ENCODE data around the gene CERS1. TPM values are rescaled to one million over a fixed set of nuclear protein-coding genes. Genes with fewer than 3 reads are reported as not detected.

Gene CERS1
- total RNA-seq, 1 donor = 0.36 TPM

DNA sequence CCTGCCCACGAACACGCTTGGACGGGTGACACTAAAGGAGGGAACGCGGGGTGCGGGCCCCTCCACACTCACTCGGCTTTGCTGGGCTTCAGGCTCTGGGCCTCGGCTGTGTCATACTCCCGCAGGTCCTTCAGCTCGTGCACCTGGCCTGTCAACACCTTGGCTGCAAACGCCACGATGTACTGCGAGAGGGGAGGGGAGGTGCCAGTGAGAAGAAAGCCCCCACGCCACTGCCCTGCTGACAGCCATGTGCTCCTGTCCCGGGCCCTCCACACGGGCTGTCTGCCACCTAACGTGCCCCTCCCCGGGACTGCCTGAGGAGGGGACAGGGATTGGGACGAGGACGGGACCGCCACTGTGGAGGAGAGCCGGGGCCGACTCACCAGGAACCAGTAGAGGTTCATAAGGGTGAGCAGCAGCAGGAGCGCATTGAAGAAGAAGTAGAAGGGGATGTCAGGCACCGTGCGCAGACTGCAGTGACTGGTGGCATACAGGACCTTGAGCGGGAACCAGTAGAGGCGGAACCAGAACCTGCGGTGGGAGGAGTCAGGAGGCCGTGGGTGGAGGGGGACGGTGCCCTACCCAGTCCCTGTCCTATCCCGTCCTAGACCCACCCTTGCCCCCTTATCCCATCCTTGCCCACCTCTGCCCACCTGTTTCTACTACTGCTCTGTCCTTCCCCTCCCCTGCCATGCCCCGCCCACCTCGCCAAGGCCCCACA, 16.9 kb downstream of the CERS1 start:
- no peak for TF ChIP-seq CTCF (IDR thresholded peaks at IDR 0.05; ENCODE audit: extremely low read depth, low read depth, low read length)
- Histone ChIP-seq H3K9me3 (ENCODE audit: low read depth, low read length) (no peaks in the 10 kb centered on the region), H4K20me1 (ENCODE audit: insufficient read depth, low read length) (peaks cover 2% of the 10 kb centered on the region), H3K4me3 (ENCODE audit: insufficient read depth, low read length) (no peak overlapping the region), H3K4me1 (ENCODE audit: insufficient read depth, low read length) (no peaks in the 10 kb centered on the region), H3K36me3 (ENCODE audit: insufficient read depth, low read length) (no peaks in the 10 kb centered on the region), H3K4me2 (ENCODE audit: insufficient read depth, low read length) (no peak overlapping the region), H3K27ac (ENCODE audit: low read depth, low read length) (no peak overlapping the region), H3K79me2 (ENCODE audit: insufficient read depth, low read length) (no peaks in the 10 kb centered on the region), H2AFZ (ENCODE audit: low read length) (no peak overlapping the region), H3K27me3 (ENCODE audit: insufficient read depth, low read length) (no peaks in the 10 kb centered on the region)
- DNase-seq (ENCODE audit: insufficient read length, low spot score, missing footprints) = no peak

- Histone ChIP-seq H3K4me3 (ENCODE audit: insufficient read depth, low read length) (no peak overlapping the region), H3K27me3 (ENCODE audit: insufficient read depth, low read length) (no peaks in the 10 kb centered on the region), H3K27ac (ENCODE audit: low read depth, low read length) (no peak overlapping the region), H3K9me3 (ENCODE audit: low read depth, low read length) (no peaks in the 10 kb centered on the region), H3K36me3 (ENCODE audit: insufficient read depth, low read length) (no peaks in the 10 kb centered on the region), H4K20me1 (ENCODE audit: insufficient read depth, low read length) (peaks cover 2% of the 10 kb centered on the region), H3K79me2 (ENCODE audit: insufficient read depth, low read length) (no peaks in the 10 kb centered on the region), H3K4me2 (ENCODE audit: insufficient read depth, low read length) (no peak overlapping the region), H3K4me1 (ENCODE audit: insufficient read depth, low read length) (no peaks in the 10 kb centered on the region), H2AFZ (ENCODE audit: low read length) (no peak overlapping the region)
- DNase-seq (ENCODE audit: insufficient read length, low spot score, missing footprints) = no peak
- TF ChIP-seq CTCF (IDR thresholded peaks at IDR 0.05; ENCODE audit: extremely low read depth, low read depth, low read length) = no peak
Observed at GRCh38 chr19:18878058-18878797, 17.7 kb downstream of the CERS1 start.

GRCh38 chr19:18876865-18877264, 19.1 kb downstream of the CERS1 start:
- H3K27ac ChIP-seq (ENCODE audit: low read depth, low read length) = no peak overlapping the region
- no peak overlapping the region for H3K4me2 ChIP-seq (ENCODE audit: insufficient read depth, low read length)
- peaks cover 2% of the 10 kb centered on the region for H4K20me1 ChIP-seq (ENCODE audit: insufficient read depth, low read length)
- H3K4me1 ChIP-seq (ENCODE audit: insufficient read depth, low read length) = no peaks in the 10 kb centered on the region
- no peaks in the 10 kb centered on the region for H3K9me3 ChIP-seq (ENCODE audit: low read depth, low read length)
- no peaks in the 10 kb centered on the region for H3K79me2 ChIP-seq (ENCODE audit: insufficient read depth, low read length)
- DNase-seq (ENCODE audit: insufficient read length, low spot score, missing footprints) = no peak
- H3K36me3 ChIP-seq (ENCODE audit: insufficient read depth, low read length) = no peaks in the 10 kb centered on the region
- no peak overlapping the region for H2AFZ ChIP-seq (ENCODE audit: low read length)
- no peak for TF ChIP-seq CTCF (IDR thresholded peaks at IDR 0.05; ENCODE audit: extremely low read depth, low read depth, low read length)
- no peaks in the 10 kb centered on the region for H3K27me3 ChIP-seq (ENCODE audit: insufficient read depth, low read length)
- H3K4me3 ChIP-seq (ENCODE audit: insufficient read depth, low read length) = no peak overlapping the region

DNA sequence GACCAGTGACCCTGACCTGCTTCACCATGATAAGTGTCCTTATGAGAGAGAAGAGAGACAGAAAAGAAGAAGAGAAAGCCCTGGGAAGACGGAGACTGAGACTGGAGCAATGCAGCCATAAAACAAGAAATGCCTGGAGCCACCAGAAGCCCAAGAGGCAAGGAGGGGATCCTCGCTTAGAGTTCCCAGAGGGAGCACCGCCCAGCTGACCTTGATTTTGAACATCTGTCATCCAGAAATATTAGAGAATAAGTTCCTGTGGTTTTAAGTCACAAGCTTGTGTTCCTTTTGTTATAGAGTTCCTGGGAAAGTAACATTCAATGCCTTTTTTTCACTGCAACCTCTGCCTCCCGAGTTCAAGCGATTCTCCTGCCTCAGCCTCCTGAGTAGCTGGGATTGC, 20.2 kb downstream of the CERS1 start:
- TF ChIP-seq CTCF (IDR thresholded peaks at IDR 0.05; ENCODE audit: extremely low read depth, low read depth, low read length) = no peak
- DNase-seq (ENCODE audit: insufficient read length, low spot score, missing footprints) = no peak
- Histone ChIP-seq H3K4me3 (ENCODE audit: insufficient read depth, low read length) (no peak overlapping the region), H3K9me3 (ENCODE audit: low read depth, low read length) (no peaks in the 10 kb centered on the region), H3K27me3 (ENCODE audit: insufficient read depth, low read length) (no peaks in the 10 kb centered on the region), H3K27ac (ENCODE audit: low read depth, low read length) (no peak overlapping the region), H3K36me3 (ENCODE audit: insufficient read depth, low read length) (no peaks in the 10 kb centered on the region), H3K4me1 (ENCODE audit: insufficient read depth, low read length) (no peaks in the 10 kb centered on the region), H4K20me1 (ENCODE audit: insufficient read depth, low read length) (peaks cover 10% of the 10 kb centered on the region), H3K79me2 (ENCODE audit: insufficient read depth, low read length) (no peaks in the 10 kb centered on the region), H3K4me2 (ENCODE audit: insufficient read depth, low read length) (no peak overlapping the region), H2AFZ (ENCODE audit: low read length) (no peak overlapping the region)

Data from osteoblast (primary cell).